H1 (cell line): Measurements from ENCODE around the gene PREX1. TPM values are rescaled to one million over a fixed set of nuclear protein-coding genes. Genes with fewer than 3 reads are reported as not detected.

Experiments used
- FOSL1 ChIP-seq: IDR thresholded peaks from 2 replicates; pipeline ENCODE4 v1.6.1; 2011; ENCODE audit warnings: mild to moderate bottlenecking, low read depth, low read length, moderate library complexity; ENCODE audit not compliant: insufficient read depth
- KDM4A ChIP-seq: IDR thresholded peaks from one replicate; pipeline ENCODE4 v1.7.1; 2012; ENCODE audit warnings: low read depth, mild to moderate bottlenecking, moderate library complexity, low read length, inconsistent platforms; ENCODE audit not compliant: severe bottlenecking
- NANOG ChIP-seq: IDR thresholded peaks from 2 replicates; pipeline ENCODE4 v1.6.1; 2011; ENCODE audit warnings: low read length, low read depth, mild to moderate bottlenecking, inconsistent platforms; ENCODE audit not compliant: insufficient read depth, poor library complexity, severe bottlenecking
- RAD21 ChIP-seq, 2 experiments: IDR thresholded peaks in 1 of 2; conservative IDR thresholded peaks in 1 of 2; 2 replicates each; pipeline ENCODE4 v1.6.1; 2011; ENCODE audit warnings: low read depth in 2 of 2, low read length in 2 of 2, improper control_type of control experiment in 1 of 2, inconsistent platforms in 1 of 2, mild to moderate bottlenecking in 1 of 2, moderate library complexity in 1 of 2
- RFX5 ChIP-seq: IDR thresholded peaks from 2 replicates; pipeline ENCODE4 v1.6.1; 2011; ENCODE audit warnings: low read depth, low read length, improper control_type of control experiment, borderline replicate concordance
- SRF ChIP-seq: IDR thresholded peaks from 2 replicates; pipeline ENCODE4 v1.6.1; 2011; ENCODE audit warnings: mild to moderate bottlenecking, low read depth, low read length, moderate library complexity
- SUZ12 ChIP-seq: fragments of 200-600 bp; sonication (generic); IDR thresholded peaks from 2 replicates; pipeline ENCODE4 v1.6.1; 2012; ENCODE audit warnings: mild to moderate bottlenecking, inconsistent platforms, low read length, moderate library complexity, mixed read lengths
- YY1 ChIP-seq: IDR thresholded peaks from 2 replicates; pipeline ENCODE4 v1.6.1; 2011; ENCODE audit warnings: low read depth, mild to moderate bottlenecking, low read length
- polyA plus RNA-seq, 7 experiments: library from polyadenylated mRNA; depleted of rRNA in 3 of 7; stranded (reverse) in 5 of 7; unstranded in 2 of 7; fragments of >200 nt in 5 of 7; fragments of 200-250 nt in 2 of 7; gene quantifications; 1 replicate in 5 of 7; 2 replicates in 1 of 7; 4 replicates in 1 of 7; pipeline versions ENCODE4 v1.2.1 to v1.2.3, GENCODE V29; 2011 to 2013; ENCODE audit warnings: missing spikeins in 2 of 7, mixed read lengths in 2 of 7
- total RNA-seq: library from RNA; stranded (reverse); fragmentation: NEBNext Ultra II Directional; extraction: Animal tissue kit (Norgen Biotek cat#: 25700); gene quantifications from 2 replicates; pipeline ENCODE4 v1.2.1, GENCODE V29; 2021
- TF ChIP-seq, protein P1 (sequence below): fragments of 300-600 bp; sonication (generic); IDR thresholded peaks from 2 replicates; pipeline ENCODE4 v1.7.1; 2012; ENCODE audit warnings: low read length, moderate library complexity, mild to moderate bottlenecking, inconsistent platforms; ENCODE audit not compliant: insufficient replicate concordance

PREX1 gene
- total and polyA plus RNA-seq, 2 of the 8 experiments (the other 6 are each of a cell fraction or from before 2014, with no cell fraction given) = 10.7 to 12.8 TPM

DNA sequence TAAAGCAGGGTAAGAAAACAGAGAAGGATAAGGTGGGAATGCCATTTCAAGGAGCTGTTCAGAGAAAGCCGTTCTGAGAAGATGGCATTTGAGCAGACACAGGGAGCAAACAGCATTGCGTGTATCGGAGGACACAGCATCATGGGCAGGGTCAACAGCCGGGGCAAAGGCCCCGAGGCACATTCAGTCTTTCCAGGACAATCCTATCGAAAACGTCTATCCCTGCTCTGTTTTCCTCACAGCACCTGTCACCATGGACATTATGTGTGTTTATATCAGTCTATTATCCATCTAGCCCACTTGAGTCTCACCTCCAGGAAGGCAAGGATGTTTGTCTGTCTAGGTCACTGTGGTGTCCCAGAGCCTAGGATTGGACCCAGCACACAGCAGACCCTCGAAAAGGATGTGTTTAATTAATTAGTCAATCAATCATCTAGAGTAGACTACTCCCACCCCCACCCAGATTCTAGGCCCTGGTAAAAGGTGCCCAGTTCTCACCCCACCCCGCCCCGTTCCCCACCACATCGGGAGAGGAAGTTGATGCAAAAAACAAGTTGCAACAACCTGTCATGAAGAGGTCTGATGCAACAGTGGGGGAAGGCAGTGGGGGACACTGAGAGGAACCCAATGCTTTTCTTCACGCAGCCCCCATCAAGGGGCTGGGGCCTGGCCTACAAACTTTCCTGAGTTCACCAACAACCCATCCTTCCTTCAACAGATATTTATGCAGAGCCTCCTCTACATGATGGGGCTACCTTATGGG is 66.6 kb downstream of the PREX1 start (continued):
- TF ChIP-seq, protein P1, sequence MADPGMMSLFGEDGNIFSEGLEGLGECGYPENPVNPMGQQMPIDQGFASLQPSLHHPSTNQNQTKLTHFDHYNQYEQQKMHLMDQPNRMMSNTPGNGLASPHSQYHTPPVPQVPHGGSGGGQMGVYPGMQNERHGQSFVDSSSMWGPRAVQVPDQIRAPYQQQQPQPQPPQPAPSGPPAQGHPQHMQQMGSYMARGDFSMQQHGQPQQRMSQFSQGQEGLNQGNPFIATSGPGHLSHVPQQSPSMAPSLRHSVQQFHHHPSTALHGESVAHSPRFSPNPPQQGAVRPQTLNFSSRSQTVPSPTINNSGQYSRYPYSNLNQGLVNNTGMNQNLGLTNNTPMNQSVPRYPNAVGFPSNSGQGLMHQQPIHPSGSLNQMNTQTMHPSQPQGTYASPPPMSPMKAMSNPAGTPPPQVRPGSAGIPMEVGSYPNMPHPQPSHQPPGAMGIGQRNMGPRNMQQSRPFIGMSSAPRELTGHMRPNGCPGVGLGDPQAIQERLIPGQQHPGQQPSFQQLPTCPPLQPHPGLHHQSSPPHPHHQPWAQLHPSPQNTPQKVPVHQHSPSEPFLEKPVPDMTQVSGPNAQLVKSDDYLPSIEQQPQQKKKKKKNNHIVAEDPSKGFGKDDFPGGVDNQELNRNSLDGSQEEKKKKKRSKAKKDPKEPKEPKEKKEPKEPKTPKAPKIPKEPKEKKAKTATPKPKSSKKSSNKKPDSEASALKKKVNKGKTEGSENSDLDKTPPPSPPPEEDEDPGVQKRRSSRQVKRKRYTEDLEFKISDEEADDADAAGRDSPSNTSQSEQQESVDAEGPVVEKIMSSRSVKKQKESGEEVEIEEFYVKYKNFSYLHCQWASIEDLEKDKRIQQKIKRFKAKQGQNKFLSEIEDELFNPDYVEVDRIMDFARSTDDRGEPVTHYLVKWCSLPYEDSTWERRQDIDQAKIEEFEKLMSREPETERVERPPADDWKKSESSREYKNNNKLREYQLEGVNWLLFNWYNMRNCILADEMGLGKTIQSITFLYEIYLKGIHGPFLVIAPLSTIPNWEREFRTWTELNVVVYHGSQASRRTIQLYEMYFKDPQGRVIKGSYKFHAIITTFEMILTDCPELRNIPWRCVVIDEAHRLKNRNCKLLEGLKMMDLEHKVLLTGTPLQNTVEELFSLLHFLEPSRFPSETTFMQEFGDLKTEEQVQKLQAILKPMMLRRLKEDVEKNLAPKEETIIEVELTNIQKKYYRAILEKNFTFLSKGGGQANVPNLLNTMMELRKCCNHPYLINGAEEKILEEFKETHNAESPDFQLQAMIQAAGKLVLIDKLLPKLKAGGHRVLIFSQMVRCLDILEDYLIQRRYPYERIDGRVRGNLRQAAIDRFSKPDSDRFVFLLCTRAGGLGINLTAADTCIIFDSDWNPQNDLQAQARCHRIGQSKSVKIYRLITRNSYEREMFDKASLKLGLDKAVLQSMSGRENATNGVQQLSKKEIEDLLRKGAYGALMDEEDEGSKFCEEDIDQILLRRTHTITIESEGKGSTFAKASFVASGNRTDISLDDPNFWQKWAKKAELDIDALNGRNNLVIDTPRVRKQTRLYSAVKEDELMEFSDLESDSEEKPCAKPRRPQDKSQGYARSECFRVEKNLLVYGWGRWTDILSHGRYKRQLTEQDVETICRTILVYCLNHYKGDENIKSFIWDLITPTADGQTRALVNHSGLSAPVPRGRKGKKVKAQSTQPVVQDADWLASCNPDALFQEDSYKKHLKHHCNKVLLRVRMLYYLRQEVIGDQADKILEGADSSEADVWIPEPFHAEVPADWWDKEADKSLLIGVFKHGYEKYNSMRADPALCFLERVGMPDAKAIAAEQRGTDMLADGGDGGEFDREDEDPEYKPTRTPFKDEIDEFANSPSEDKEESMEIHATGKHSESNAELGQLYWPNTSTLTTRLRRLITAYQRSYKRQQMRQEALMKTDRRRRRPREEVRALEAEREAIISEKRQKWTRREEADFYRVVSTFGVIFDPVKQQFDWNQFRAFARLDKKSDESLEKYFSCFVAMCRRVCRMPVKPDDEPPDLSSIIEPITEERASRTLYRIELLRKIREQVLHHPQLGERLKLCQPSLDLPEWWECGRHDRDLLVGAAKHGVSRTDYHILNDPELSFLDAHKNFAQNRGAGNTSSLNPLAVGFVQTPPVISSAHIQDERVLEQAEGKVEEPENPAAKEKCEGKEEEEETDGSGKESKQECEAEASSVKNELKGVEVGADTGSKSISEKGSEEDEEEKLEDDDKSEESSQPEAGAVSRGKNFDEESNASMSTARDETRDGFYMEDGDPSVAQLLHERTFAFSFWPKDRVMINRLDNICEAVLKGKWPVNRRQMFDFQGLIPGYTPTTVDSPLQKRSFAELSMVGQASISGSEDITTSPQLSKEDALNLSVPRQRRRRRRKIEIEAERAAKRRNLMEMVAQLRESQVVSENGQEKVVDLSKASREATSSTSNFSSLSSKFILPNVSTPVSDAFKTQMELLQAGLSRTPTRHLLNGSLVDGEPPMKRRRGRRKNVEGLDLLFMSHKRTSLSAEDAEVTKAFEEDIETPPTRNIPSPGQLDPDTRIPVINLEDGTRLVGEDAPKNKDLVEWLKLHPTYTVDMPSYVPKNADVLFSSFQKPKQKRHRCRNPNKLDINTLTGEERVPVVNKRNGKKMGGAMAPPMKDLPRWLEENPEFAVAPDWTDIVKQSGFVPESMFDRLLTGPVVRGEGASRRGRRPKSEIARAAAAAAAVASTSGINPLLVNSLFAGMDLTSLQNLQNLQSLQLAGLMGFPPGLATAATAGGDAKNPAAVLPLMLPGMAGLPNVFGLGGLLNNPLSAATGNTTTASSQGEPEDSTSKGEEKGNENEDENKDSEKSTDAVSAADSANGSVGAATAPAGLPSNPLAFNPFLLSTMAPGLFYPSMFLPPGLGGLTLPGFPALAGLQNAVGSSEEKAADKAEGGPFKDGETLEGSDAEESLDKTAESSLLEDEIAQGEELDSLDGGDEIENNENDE = no peak
- TF ChIP-seq RAD21 (IDR thresholded peaks at IDR 0.05 in 1 of 2, conservative IDR thresholded peaks at IDR 0.05 in 1 of 2; ENCODE audit: low read depth in 2 of 2, low read length in 2 of 2) = no peak
- no peak for TF ChIP-seq SRF
- TF ChIP-seq RFX5 = no peak
- TF ChIP-seq SUZ12 = no peak
- no peak for TF ChIP-seq NANOG
- TF ChIP-seq KDM4A = no peak
- TF ChIP-seq FOSL1 = no peak
- no peak for TF ChIP-seq YY1
- TF ChIP-seq, all 59 proteins: peak for 0
